GM21529 (cell line): Measurements from ENCODE around the gene RPS6KA5.
"Not testable (repeated sequence)": the region's sequence is repeated elsewhere in the genome, so short reads cannot be mapped to it uniquely, and the experiment has no call there.

Experiments used
- ATAC-seq: cut with Tn5 transposase; IDR thresholded peaks from one replicate; pipeline ENCODE4 v1.9.1; 2021; ENCODE audit not compliant: unreplicated experiment

Gene RPS6KA5

GRCh38 chr14:90941706-90942105 lies 118.7 kb downstream of the RPS6KA5 start:
- ATAC-seq = no peak

- no peak for ATAC-seq
Measured at GRCh38 chr14:90940318-90940962, 120.0 kb downstream of the RPS6KA5 start.

- not testable (repeated sequence) for ATAC-seq
Measured at GRCh38 chr14:90939252-90939795, 121.1 kb downstream of the RPS6KA5 start.

- no peak for ATAC-seq
Measured at GRCh38 chr14:90938615-90939014, 121.8 kb downstream of the RPS6KA5 start.

GRCh38 chr14:90936757-90937440 lies 123.5 kb downstream of the RPS6KA5 start:
- ATAC-seq = no peak

- ATAC-seq = no peak
Measured at GRCh38 chr14:90924621-90925340, 135.7 kb downstream of the RPS6KA5 start.

GRCh38 chr14:90922141-90922540 lies 138.3 kb downstream of the RPS6KA5 start:
- ATAC-seq = no peak

GRCh38 chr14:90911121-90911520 lies 149.3 kb downstream of the RPS6KA5 start:
- ATAC-seq = no peak

GRCh38 chr14:90907178-90907577 lies 153.3 kb downstream of the RPS6KA5 start:
- no peak for ATAC-seq

- ATAC-seq = peak; percentile 94
Measured at GRCh38 chr14:90905531-90905930, 154.9 kb downstream of the RPS6KA5 start.

GRCh38 chr14:90903101-90903500 lies 157.3 kb downstream of the RPS6KA5 start:
- ATAC-seq = no peak

GRCh38 chr14:90900476-90901083 lies 159.9 kb downstream of the RPS6KA5 start:
- ATAC-seq = no peak

- no peak for ATAC-seq
Measured at GRCh38 chr14:90897022-90897421, 163.4 kb downstream of the RPS6KA5 start.

GRCh38 chr14:90894241-90894640 lies 166.2 kb downstream of the RPS6KA5 start:
- no peak for ATAC-seq

GRCh38 chr14:90893510-90893909 lies 166.9 kb downstream of the RPS6KA5 start:
- ATAC-seq = no peak

GRCh38 chr14:90892970-90893369 lies 167.5 kb downstream of the RPS6KA5 start:
- no peak for ATAC-seq

GRCh38 chr14:90891326-90891725 lies 169.1 kb downstream of the RPS6KA5 start:
- ATAC-seq = no peak

- no peak for ATAC-seq
Measured at GRCh38 chr14:90890322-90891020, 170.0 kb downstream of the RPS6KA5 start.

- no peak for ATAC-seq
Measured at GRCh38 chr14:90886297-90886815, 174.1 kb downstream of the RPS6KA5 start.

GRCh38 chr14:90883782-90884181 lies 176.7 kb downstream of the RPS6KA5 start:
- ATAC-seq = no peak
